ENCODE data around the gene BMP2.

DNA sequence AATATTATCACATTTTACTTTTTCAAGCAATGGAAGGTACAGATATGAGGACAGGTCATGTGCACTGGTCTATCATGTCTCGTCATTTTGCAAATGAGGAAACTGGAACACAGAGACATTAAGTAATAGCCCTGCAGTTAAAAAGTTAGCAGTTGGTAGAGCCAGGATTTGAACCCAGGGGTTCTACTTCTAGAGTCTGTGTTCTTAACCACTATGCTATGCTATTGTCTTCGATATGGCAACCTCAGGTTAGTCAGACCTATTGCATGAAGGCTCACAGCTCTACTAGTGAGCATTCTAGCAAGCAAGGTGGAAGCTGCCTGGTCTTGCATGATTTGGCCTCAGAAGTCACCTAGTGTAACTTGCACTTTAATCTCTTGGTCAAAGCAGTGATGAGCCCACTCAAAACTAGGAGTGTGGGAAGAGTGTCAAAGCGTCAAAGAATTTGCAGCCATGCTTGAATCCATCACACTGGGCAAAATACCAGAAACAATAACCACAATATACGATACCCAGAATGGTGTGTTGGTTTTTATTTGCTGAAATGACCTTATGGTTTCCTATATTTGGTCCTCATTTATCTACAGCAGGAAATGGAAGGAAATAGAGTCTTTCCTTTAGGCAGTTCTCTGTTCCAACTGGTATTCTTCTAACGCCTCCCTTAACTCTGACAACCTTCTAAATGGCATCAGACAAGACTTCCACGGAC, 20.4 kb upstream of the BMP2 start:
- TF ChIP-seq, protein P1, sequence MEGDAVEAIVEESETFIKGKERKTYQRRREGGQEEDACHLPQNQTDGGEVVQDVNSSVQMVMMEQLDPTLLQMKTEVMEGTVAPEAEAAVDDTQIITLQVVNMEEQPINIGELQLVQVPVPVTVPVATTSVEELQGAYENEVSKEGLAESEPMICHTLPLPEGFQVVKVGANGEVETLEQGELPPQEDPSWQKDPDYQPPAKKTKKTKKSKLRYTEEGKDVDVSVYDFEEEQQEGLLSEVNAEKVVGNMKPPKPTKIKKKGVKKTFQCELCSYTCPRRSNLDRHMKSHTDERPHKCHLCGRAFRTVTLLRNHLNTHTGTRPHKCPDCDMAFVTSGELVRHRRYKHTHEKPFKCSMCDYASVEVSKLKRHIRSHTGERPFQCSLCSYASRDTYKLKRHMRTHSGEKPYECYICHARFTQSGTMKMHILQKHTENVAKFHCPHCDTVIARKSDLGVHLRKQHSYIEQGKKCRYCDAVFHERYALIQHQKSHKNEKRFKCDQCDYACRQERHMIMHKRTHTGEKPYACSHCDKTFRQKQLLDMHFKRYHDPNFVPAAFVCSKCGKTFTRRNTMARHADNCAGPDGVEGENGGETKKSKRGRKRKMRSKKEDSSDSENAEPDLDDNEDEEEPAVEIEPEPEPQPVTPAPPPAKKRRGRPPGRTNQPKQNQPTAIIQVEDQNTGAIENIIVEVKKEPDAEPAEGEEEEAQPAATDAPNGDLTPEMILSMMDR (IDR thresholded peaks at IDR 0.05; ENCODE audit: insufficient read depth, low read length, poor library complexity, severe bottlenecking) = no peak
- no peak for TF ChIP-seq EZH2phosphoT487 (conservative IDR thresholded peaks at IDR 0.05; ENCODE audit: low read length)
